ENCODE data around the gene IGBP1. TPM values are rescaled to one million over a fixed set of nuclear protein-coding genes. Genes with fewer than 3 reads are reported as not detected.
"Not testable (repeated sequence)": the region's sequence is repeated elsewhere in the genome, so short reads cannot be mapped to it uniquely, and the experiment has no call there.

Gene IGBP1
- total RNA-seq, 1 donor from 2014 or later, result 69.1 TPM

DNA sequence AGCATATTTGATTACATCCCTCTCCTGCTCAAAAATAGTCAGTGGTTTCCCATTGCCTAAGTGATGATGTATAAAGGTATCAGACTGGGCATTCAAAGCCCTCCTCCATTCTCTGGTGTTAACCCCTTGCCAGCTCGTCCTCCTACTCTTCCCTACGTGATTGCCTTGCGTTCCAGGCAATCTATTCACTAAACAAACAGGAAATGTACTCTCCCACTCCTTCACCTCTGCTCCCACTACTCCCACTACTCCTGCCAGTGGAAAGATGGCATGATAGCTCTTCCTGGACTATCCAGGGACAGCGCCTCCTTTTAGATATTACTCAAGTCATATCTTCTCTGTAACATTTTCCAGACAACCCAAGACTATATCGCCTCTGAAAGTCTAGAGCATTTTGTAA, 49.8 kb downstream of the IGBP1 start:
- Mint-ChIP-seq H3K4me3 (ENCODE audit: unreplicated experiment) (peak overlapping the region; percentile 48), H3K4me1 (ENCODE audit: unreplicated experiment) (peaks cover 8% of the 10 kb centered on the region), H3K36me3 (ENCODE audit: low read depth, unreplicated experiment) (no peaks in the 10 kb centered on the region), H3K27ac (ENCODE audit: unreplicated experiment) (no peak overlapping the region), H3K9me3 (ENCODE audit: unreplicated experiment) (peaks cover 4% of the 10 kb centered on the region), H3K27me3 (ENCODE audit: unreplicated experiment) (peaks cover 2% of the 10 kb centered on the region)
- no peak for DNase-seq (ENCODE audit: low spot score)
- TF ChIP-seq, protein P1, sequence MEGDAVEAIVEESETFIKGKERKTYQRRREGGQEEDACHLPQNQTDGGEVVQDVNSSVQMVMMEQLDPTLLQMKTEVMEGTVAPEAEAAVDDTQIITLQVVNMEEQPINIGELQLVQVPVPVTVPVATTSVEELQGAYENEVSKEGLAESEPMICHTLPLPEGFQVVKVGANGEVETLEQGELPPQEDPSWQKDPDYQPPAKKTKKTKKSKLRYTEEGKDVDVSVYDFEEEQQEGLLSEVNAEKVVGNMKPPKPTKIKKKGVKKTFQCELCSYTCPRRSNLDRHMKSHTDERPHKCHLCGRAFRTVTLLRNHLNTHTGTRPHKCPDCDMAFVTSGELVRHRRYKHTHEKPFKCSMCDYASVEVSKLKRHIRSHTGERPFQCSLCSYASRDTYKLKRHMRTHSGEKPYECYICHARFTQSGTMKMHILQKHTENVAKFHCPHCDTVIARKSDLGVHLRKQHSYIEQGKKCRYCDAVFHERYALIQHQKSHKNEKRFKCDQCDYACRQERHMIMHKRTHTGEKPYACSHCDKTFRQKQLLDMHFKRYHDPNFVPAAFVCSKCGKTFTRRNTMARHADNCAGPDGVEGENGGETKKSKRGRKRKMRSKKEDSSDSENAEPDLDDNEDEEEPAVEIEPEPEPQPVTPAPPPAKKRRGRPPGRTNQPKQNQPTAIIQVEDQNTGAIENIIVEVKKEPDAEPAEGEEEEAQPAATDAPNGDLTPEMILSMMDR (IDR thresholded peaks at IDR 0.05; ENCODE audit: unreplicated experiment), result no peak

GRCh38 chrX:70190225-70190624, 57.0 kb downstream of the IGBP1 start:
- Mint-ChIP-seq H3K27me3 (ENCODE audit: unreplicated experiment) (no peaks in the 10 kb centered on the region), H3K36me3 (ENCODE audit: low read depth, unreplicated experiment) (no peaks in the 10 kb centered on the region), H3K27ac (ENCODE audit: unreplicated experiment) (no peak overlapping the region), H3K4me3 (ENCODE audit: unreplicated experiment) (no peak overlapping the region), H3K9me3 (ENCODE audit: unreplicated experiment) (no peaks in the 10 kb centered on the region), H3K4me1 (ENCODE audit: unreplicated experiment) (no peaks in the 10 kb centered on the region)
- no peak for DNase-seq (ENCODE audit: low spot score)
- TF ChIP-seq, protein P1 (IDR thresholded peaks at IDR 0.05; ENCODE audit: unreplicated experiment), result no peak

DNA sequence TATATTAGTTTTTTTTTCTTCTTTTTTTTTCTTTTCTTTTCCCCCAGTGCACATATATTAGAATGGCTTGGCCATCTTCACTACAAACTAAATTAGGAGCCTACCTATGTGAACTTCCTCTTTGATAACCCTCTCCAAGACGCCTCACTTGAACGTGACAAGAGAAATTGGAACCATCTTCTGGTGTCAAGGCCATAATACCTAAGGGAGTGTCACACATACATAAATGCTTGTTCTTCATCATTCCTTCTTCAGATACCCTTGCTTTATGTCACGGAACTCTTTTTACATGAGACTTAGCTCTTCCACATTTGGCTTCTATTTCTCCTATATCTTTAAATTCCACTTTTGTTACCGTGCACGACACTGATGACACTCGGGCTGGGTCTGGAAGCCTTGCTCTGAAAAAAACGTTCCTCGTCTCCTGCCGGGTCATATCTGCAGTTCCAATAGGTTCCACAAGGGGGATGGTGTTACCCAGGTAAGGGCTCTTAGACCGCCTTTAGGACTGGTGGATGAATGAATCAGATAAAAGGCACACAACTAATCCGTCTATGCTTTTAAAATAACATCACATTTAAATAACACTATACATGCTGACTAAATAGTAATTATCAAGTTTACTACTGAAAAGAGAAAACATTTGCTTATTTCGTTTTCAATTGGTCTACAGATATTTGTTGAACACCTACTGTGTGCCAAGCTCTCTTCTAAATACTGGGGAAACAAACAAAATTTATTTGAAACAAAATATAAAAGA, 63.9 kb downstream of the IGBP1 start:
- Mint-ChIP-seq H3K4me1 (ENCODE audit: unreplicated experiment) (no peaks in the 10 kb centered on the region), H3K27me3 (ENCODE audit: unreplicated experiment) (no peaks in the 10 kb centered on the region), H3K27ac (ENCODE audit: unreplicated experiment) (no peak overlapping the region), H3K4me3 (ENCODE audit: unreplicated experiment) (no peak overlapping the region), H3K9me3 (ENCODE audit: unreplicated experiment) (no peaks in the 10 kb centered on the region), H3K36me3 (ENCODE audit: low read depth, unreplicated experiment) (no peaks in the 10 kb centered on the region)
- TF ChIP-seq, protein P1 (IDR thresholded peaks at IDR 0.05; ENCODE audit: unreplicated experiment), result peak; percentile 57
- peak; percentile 54 for DNase-seq (ENCODE audit: low spot score)

DNA sequence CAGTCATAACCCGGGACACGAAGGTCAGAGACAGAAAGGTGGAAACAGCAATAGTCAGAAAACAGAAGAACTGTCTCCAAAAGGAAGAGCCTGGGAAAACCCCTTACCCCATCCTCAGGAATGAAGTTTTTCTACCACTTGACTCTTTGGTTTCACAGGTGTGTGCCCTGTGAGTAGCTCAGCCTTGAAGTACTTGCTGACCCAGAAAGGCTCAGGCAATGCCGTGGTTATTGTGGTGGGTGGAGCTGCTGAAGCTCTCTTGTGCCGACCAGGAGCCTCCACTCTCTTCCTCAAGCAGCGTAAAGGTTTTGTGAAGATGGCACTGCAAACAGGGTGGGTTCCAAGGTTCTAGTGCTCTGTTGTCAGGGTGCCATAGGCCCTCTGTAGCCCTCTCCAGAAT, 68.5 kb downstream of the IGBP1 start:
- DNase-seq (ENCODE audit: low spot score), result no peak
- no peaks in the 10 kb centered on the region for H3K9me3 Mint-ChIP-seq (ENCODE audit: unreplicated experiment)
- no peaks in the 10 kb centered on the region for H3K27me3 Mint-ChIP-seq (ENCODE audit: unreplicated experiment)
- no peak overlapping the region for H3K4me3 Mint-ChIP-seq (ENCODE audit: unreplicated experiment)
- H3K27ac Mint-ChIP-seq (ENCODE audit: unreplicated experiment), result no peak overlapping the region
- TF ChIP-seq, protein P1 (IDR thresholded peaks at IDR 0.05; ENCODE audit: unreplicated experiment), result no peak
- H3K36me3 Mint-ChIP-seq (ENCODE audit: low read depth, unreplicated experiment), result no peaks in the 10 kb centered on the region
- no peaks in the 10 kb centered on the region for H3K4me1 Mint-ChIP-seq (ENCODE audit: unreplicated experiment)

DNA sequence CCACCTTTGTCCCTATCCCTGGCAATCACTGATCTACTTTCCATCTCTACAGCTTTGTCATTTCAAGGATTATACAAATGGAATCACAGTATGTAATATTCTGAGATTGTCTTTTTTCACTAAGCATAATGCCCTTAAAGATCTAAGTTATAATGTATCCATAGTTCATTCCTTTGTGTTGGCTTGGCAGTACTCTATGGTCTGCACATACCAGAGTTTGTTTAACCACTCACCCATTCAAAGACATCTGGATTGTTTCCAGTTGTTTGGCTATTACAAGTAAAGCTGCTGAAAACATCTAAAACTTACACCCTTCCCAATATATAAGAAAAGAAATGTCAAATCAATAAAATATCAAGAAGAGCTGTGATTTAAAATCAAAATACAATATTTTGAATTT, 75.2 kb downstream of the IGBP1 start:
- DNase-seq (ENCODE audit: low spot score), result no peak
- peaks cover 3% of the 10 kb centered on the region for H3K27me3 Mint-ChIP-seq (ENCODE audit: unreplicated experiment)
- no peak overlapping the region for H3K27ac Mint-ChIP-seq (ENCODE audit: unreplicated experiment)
- no peaks in the 10 kb centered on the region for H3K36me3 Mint-ChIP-seq (ENCODE audit: low read depth, unreplicated experiment)
- TF ChIP-seq, protein P1 (IDR thresholded peaks at IDR 0.05; ENCODE audit: unreplicated experiment), result no peak
- H3K4me1 Mint-ChIP-seq (ENCODE audit: unreplicated experiment), result no peaks in the 10 kb centered on the region
- H3K9me3 Mint-ChIP-seq (ENCODE audit: unreplicated experiment), result no peaks in the 10 kb centered on the region
- no peak overlapping the region for H3K4me3 Mint-ChIP-seq (ENCODE audit: unreplicated experiment)

DNA sequence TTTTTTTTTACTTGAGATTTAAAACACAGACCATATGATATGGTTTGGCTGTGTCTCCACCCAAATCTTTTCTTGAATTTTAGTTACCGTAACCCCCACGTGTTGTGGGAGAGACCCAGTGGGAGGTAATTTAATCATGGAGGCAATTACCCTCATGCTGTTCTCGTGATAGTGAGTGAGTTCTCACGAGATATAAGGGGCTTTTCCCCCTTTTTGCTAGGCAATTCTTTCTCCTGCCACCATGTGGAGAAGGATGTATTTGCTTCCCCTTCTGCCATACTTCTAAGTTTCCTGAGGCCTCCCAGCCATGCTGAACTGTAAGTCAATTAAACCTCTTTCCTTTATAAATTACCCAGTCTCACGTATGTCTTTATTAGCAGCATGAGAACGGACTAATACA, 76.3 kb downstream of the IGBP1 start:
- not testable (repeated sequence) for H3K4me3 Mint-ChIP-seq (ENCODE audit: unreplicated experiment); H3K9me3 Mint-ChIP-seq (ENCODE audit: unreplicated experiment); H3K4me1 Mint-ChIP-seq (ENCODE audit: unreplicated experiment); DNase-seq (ENCODE audit: low spot score); H3K27ac Mint-ChIP-seq (ENCODE audit: unreplicated experiment); H3K27me3 Mint-ChIP-seq (ENCODE audit: unreplicated experiment); H3K36me3 Mint-ChIP-seq (ENCODE audit: low read depth, unreplicated experiment)
